GM18502 (cell line): ENCODE results near the gene SERINC1.

ENCODE experiments used
- ATAC-seq: cut with Tn5 transposase; IDR thresholded peaks from one replicate; pipeline ENCODE4 v1.9.1; 2021; ENCODE audit warnings: mild to moderate bottlenecking; ENCODE audit not compliant: unreplicated experiment, poor library complexity

SERINC1 gene

DNA sequence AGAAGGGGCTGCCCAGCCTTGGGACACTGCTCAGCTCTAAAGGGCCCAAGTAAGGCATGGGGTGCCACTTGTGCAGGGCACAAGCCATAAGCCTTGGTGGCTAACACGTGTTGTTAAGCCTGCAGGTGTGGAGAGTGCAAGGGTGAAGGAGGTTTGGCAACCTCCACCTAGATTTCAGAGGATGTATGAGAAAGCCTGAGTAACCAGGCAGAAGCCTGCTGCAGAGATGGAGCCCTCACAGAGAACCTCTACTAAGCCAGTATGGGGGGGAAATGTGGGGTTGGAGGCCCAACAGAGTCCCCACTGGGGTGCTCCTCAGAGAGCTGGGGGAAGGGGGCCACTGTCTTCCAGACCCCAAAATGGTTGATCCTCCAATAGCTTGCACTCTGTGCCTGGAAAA lies 32.6 kb downstream of the SERINC1 start:
- no peak for ATAC-seq

GRCh38 chr6:122432816-122433215 lies 38.8 kb downstream of the SERINC1 start:
- ATAC-seq: peak; percentile 64

DNA sequence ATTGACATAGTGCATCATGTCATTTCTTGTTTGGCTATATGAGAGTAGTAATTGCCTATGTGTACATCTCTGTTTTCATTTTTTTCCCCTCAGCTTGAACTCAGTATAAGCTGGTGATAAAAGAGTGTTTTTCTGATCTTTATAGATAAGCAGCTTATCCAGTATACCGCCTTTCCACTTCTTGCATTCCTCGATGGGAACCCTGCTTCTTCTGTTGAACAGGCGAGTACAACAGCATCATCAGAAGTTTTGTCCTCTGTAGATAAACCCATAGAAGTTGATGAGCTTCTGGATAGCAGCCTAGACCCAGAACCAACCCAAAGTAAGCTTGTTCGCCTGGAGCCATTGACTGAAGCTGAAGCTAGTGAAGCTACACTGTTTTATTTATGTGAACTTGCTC lies 39.8 kb downstream of the SERINC1 start:
- ATAC-seq: no peak

DNA sequence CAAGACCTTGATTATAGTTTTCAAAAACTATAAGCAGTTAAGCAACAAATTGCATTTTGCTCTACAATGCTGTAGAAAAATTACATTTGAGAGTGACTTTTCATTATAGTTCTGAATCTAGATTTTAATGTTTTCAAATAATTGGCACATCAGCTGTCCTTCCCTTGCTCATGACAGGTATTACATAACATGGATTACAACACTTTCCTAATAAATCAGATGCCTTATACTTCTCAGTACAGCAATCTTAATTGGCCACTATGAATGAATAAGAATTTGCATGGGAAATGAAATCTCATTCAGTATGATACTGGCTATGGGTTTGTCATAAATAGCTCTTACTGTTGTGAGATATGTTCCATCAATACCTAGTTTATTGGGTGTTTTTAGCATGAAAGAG lies 42.3 kb downstream of the SERINC1 start:
- no peak for ATAC-seq

GRCh38 chr6:122428781-122429180 lies 42.8 kb downstream of the SERINC1 start:
- no peak for ATAC-seq

DNA sequence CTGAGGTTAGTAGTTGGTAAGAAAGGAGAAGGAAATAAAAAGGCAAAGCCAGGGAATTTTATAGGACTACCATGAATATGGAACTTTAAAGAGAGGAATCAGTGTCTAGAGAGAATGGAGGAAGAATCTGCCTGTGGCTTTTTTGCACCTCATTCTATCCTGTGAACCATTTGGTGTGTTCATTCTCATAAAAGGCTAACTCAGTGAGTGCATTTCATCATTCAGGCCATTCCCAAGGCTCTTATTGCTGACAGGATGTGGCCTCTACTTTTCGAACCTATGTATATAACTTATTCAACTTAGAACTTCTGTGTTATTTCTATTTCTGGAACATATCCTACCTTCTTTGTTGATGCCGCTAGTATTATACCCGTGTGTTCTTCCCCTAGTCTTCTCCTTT lies 45.0 kb downstream of the SERINC1 start:
- ATAC-seq: no peak

GRCh38 chr6:122423734-122424133 lies 47.9 kb downstream of the SERINC1 start:
- ATAC-seq: no peak

- ATAC-seq: peak; percentile 91
Measured at GRCh38 chr6:122422614-122423267, 48.9 kb downstream of the SERINC1 start.

GRCh38 chr6:122422003-122422402 lies 49.6 kb downstream of the SERINC1 start:
- no peak for ATAC-seq

GRCh38 chr6:122416825-122417224 lies 54.8 kb downstream of the SERINC1 start:
- ATAC-seq: no peak

- no peak for ATAC-seq
Measured at GRCh38 chr6:122412001-122412400, 59.6 kb downstream of the SERINC1 start.

DNA sequence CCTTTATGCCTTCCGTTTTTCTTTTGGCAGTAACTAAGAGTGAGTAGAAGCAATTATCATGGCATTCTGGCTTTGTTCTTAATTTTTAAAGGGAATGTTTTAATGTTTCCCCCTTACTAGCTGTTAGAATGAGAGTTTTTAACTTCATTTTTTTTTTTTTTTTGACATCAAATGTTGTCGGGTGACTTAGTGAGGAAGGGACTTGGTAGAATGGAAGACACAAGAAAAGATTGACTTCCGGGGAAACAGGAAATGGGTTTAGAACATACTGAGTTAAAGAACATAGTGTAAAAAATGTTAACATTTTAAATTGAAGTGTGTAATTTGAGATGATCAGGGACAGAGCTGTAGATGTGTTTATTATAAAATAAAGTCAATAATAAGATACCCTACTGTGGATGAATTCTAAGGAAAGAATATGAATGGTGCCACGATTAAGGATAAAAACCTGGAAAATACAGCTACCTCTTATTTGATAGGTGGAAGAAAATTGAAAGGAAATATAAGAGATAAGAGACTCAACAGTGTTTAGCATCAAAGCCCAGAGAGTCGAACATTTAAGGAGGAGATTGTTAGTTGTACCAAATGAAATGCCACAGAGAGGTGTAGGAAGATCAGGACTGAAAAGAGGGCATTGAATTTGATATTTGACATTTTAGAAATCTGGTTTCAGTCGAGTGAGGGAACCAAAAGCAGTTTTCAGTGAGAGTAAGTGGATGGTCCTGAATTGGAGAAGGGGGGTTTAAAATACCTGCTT lies 62.7 kb downstream of the SERINC1 start:
- ATAC-seq: no peak

GRCh38 chr6:122408240-122408639 lies 63.4 kb downstream of the SERINC1 start:
- ATAC-seq: no peak

GRCh38 chr6:122407712-122408111 lies 63.9 kb downstream of the SERINC1 start:
- no peak for ATAC-seq

DNA sequence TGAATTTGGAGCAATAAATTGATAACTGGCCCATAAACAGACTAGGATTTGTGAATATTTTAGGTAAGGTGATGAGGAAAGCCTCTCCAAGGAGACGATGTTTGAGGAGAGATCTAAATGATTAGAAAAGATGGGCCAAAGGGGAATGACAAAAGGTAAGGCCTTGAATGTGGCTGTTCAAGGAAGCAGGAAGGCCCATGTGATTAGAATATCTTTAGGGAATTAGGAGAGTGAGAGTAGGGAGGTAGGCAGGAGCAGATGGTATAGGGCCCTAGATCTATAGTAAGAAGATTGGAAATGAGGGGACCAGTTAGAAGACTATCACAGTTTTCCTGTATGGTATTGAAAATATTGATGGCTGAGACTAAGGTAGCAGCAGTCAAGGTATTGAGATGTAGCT lies 65.4 kb downstream of the SERINC1 start:
- no peak for ATAC-seq

GRCh38 chr6:122405417-122405816 lies 66.2 kb downstream of the SERINC1 start:
- ATAC-seq: no peak

DNA sequence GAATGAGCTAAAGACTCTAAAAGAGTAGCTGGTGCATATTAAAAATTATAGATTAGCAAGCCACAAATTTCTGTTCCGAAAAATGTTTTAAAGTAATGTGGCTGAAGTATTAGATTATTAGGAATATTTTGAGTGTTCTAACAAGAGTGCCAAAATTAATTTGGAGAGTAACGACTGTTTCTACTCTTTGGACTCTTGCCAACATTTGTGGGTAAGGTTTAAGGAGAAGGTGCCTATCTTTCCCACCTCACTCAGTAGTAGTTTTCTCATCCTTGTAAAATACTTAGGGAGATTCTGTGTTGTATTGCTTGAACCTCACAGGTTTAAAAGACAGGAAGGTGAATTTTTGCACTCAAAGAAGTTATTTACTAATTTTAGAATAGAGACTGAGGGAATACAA lies 67.2 kb downstream of the SERINC1 start:
- ATAC-seq: no peak

GRCh38 chr6:122401104-122401503 lies 70.5 kb downstream of the SERINC1 start:
- no peak for ATAC-seq

GRCh38 chr6:122400462-122401089 lies 71.0 kb downstream of the SERINC1 start:
- ATAC-seq: no peak

DNA sequence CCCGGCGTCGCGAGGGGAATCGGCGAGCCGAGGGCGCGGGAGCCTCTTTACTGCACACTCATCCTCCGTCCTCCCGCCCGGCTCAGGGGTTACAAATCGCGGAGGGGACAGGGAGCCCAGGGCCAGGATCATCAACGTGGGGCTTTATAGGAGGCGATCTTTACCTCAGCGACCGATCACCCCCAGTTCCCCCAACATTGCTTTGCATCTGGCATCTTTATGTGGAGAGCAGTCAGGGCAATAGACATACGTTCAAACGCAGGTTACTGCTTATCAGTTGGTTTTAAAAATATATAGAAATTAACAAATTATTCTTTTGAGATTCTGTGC lies 71.5 kb downstream of the SERINC1 start:
- ATAC-seq: peak; percentile 20

- ATAC-seq: peak; percentile 99
Measured at GRCh38 chr6:122399348-122400120, 72.1 kb downstream of the SERINC1 start, which contains the start of gene HSF2. HSF2 (plus strand) TSS chr6:122399652; CDS start chr6:122399738, 86 bp downstream.
